Measurements from ENCODE around the gene CABP5. TPM values are rescaled to one million over a fixed set of nuclear protein-coding genes. Genes with fewer than 3 reads are reported as not detected.
"Not testable (repeated sequence)": the region's sequence is repeated elsewhere in the genome, so short reads cannot be mapped to it uniquely, and the experiment has no call there.

Gene CABP5
- total RNA-seq: not detected

DNA sequence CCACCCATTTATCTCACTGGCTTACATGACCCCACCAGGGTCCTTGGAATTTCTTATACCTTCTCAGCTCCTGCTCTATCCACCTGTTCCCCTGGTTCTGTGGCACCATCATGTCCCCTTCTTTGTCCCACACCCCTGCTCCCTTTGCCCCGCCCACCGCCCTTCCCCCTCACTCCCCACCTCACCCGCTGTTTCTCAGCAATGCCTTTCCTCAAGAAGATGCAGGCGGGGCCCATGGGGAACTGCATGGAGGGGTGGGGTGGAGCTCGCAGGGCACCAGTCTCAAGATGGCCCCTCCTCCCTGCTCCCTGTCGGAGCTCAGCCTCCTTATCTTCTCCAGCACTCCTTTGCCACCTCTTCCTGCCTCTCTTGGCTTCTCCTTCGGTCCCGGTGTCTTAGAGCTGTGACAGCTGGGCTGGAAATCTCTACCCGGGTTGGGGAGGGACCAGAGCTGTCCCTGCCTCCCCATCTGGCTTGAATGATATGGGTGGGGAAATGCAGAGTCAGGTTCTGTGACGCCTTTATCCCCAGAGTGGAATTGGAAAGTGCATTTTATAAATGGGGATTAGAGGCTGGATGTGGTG is at the start of gene CABP5:
Gene CABP5 (minus strand): TSS at position 405 of the 584 bp plus-strand sequence. CDS start 157 bp downstream, at position 248.
- DNase-seq (ENCODE audit: low spot score) (no peak), ATAC-seq (ENCODE audit: low FRiP score) (no peak)
- TF ChIP-seq, protein P1, sequence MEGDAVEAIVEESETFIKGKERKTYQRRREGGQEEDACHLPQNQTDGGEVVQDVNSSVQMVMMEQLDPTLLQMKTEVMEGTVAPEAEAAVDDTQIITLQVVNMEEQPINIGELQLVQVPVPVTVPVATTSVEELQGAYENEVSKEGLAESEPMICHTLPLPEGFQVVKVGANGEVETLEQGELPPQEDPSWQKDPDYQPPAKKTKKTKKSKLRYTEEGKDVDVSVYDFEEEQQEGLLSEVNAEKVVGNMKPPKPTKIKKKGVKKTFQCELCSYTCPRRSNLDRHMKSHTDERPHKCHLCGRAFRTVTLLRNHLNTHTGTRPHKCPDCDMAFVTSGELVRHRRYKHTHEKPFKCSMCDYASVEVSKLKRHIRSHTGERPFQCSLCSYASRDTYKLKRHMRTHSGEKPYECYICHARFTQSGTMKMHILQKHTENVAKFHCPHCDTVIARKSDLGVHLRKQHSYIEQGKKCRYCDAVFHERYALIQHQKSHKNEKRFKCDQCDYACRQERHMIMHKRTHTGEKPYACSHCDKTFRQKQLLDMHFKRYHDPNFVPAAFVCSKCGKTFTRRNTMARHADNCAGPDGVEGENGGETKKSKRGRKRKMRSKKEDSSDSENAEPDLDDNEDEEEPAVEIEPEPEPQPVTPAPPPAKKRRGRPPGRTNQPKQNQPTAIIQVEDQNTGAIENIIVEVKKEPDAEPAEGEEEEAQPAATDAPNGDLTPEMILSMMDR (IDR thresholded peaks at IDR 0.05): no peak

- ATAC-seq (ENCODE audit: low FRiP score); DNase-seq (ENCODE audit: low spot score): not testable (repeated sequence)
These were observed 47.3 kb upstream of the CABP5 start for GRCh38 chr19:48091111-48091718.

DNA sequence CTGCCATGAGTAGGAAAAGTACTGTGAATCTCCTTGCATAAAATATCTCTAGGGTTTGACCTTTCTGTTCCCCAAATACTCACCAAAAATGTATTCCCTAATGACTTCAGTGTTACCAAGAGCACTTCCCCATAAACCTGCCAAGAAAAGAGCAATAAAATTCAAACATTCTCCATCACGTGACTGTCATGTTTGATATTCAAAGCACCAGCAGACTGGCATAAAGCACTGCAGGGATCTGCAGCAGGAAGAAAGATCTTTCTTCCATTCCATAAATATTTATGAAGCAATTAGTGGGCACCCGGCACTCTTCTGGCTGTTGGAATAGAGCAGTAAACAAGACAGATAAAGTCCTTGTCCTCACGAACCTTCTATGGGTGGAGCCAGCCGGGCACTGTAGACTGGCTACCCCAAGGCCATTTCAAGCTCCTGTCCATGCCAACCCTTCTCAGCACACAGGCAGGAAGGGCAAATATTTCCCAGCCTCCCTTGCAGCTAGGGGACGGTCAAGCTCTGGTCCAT is 46.5 kb upstream of the CABP5 start:
- no peak for DNase-seq (ENCODE audit: low spot score)
- TF ChIP-seq, protein P1 (IDR thresholded peaks at IDR 0.05): no peak
- no peak for ATAC-seq (ENCODE audit: low FRiP score)

GRCh38 chr19:48088991-48089390 is 45.1 kb upstream of the CABP5 start:
- ATAC-seq (ENCODE audit: low FRiP score); DNase-seq (ENCODE audit: low spot score): not testable (repeated sequence)

- TF ChIP-seq, protein P1 (IDR thresholded peaks at IDR 0.05): no peak
- DNase-seq (ENCODE audit: low spot score) (no peak), ATAC-seq (ENCODE audit: low FRiP score) (no peak)
These were observed 42.3 kb upstream of the CABP5 start for GRCh38 chr19:48085904-48086864.

DNA sequence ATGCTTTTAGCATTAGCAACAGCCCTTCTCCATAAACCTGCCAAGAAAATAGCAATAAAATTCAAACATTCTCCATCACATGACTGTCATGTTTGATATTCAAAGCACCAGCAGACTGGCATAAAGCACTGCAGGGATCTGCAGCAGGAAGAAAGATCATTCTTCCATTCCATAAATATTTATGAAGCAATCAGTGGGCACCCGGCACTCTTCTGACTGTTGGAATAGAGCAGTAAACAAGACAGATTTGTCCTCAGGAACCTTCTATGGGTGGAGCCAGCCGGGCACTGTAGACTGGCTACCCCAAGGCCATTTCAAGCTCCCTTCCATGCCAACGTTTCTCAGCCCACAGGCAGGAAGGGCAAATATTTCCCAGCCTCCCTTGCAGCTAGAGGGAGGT is 41.2 kb upstream of the CABP5 start:
- no peak for ATAC-seq (ENCODE audit: low FRiP score)
- TF ChIP-seq, protein P1 (IDR thresholded peaks at IDR 0.05): no peak
- DNase-seq (ENCODE audit: low spot score): no peak

GRCh38 chr19:48081106-48081505 is 37.2 kb upstream of the CABP5 start:
- TF ChIP-seq, protein P1 (IDR thresholded peaks at IDR 0.05): no peak
- no peak for ATAC-seq (ENCODE audit: low FRiP score)
- no peak for DNase-seq (ENCODE audit: low spot score)

- DNase-seq (ENCODE audit: low spot score); ATAC-seq (ENCODE audit: low FRiP score): not testable (repeated sequence)
These were observed 26.4 kb upstream of the CABP5 start for GRCh38 chr19:48070177-48070769.
